Left colon (tissue), 2 donors: ENCODE data around the gene DDAH1. TPM values are rescaled to one million over a fixed set of nuclear protein-coding genes. Genes with fewer than 3 reads are reported as not detected.
A peak's percentile ranks its signal among the peaks of the same experiment; 100 is the strongest.

Experiments used
- ATAC-seq: fragments of 200-7000 bp; cut with Tn5 transposase; one replicate; pipeline ENCODE4 v1.9.1; 2020; ENCODE audit warnings: mild to moderate bottlenecking, moderate library complexity
- DNase-seq, 2 donors: peaks; one replicate each; pipeline ENCODE4 v3.0.0-alpha.2; 2020
- intact Hi-C, 2 donors: fragments of 100-400 bp; cut with DNase I in 1 of 2; cut with micrococcal nuclease in 1 of 2; formaldehyde crosslinking; loops; one replicate each; pipeline versions ENCODE4 v1.11.2 to v1.14.0; 2022; cut with DNase I, micrococcal nuclease
- total RNA-seq, 2 donors: library from RNA; stranded (reverse); fragmentation: NEBNext Ultra II Directional; extraction: Animal tissue kit (Norgen Biotek cat#: 25700); gene quantifications; one replicate each; pipeline ENCODE4 v1.2.1, GENCODE V29; 2021
- donor health status: DM: no; HTN: no; CAD: no.
- donor health status: DM: yes; HTN: yes; CAD: no.

DDAH1 gene
- total RNA-seq, 2 donors from 2014 or later = 88.5 to 93.0 TPM

- no peak for DNase-seq
- intact Hi-C loops = no loop called here
- ATAC-seq = no peak
Observed at GRCh38 chr1:85375493-85375892, 89.5 kb downstream of the DDAH1 start.

- DNase-seq (no peak), ATAC-seq (no peak)
- intact Hi-C loops = no loop called here
Observed at GRCh38 chr1:85374160-85374559, 90.8 kb downstream of the DDAH1 start.

GRCh38 chr1:85373378-85373708 lies 91.6 kb downstream of the DDAH1 start:
- DNase-seq (no peak), ATAC-seq (no peak)
- intact Hi-C loops = no loop called here

- intact Hi-C loops = no loop called here
- ATAC-seq = no peak
- DNase-seq = no peak
Observed at GRCh38 chr1:85372683-85373377, 92.1 kb downstream of the DDAH1 start.

- intact Hi-C loops = no loop called here
- ATAC-seq (peak; percentile 74), DNase-seq (no peak)
Observed at GRCh38 chr1:85371021-85371420, 93.9 kb downstream of the DDAH1 start.

GRCh38 chr1:85368073-85368770 lies 96.7 kb downstream of the DDAH1 start:
- DNase-seq (no peak), ATAC-seq (no peak)
- intact Hi-C loops = no loop called here

GRCh38 chr1:85366391-85367170 lies 98.4 kb downstream of the DDAH1 start:
- DNase-seq = no peak
- no peak for ATAC-seq
- intact Hi-C loops = no loop called here

- DNase-seq (no peak), ATAC-seq (no peak)
- intact Hi-C loops = no loop called here
Observed at GRCh38 chr1:85365851-85366250, 99.1 kb downstream of the DDAH1 start.

- intact Hi-C loops = no loop called here
- no peak for ATAC-seq
Observed at GRCh38 chr1:85363521-85363920, 101.4 kb downstream of the DDAH1 start.

GRCh38 chr1:85363092-85363491 lies 101.9 kb downstream of the DDAH1 start:
- no peak for DNase-seq
- intact Hi-C loops = no loop called here
- no peak for ATAC-seq

More at GRCh38 chr1:85363521-85363920, 101.4 kb downstream of the DDAH1 start:
- no peak for DNase-seq

- intact Hi-C loops = no loop called here
- DNase-seq (no peak), ATAC-seq (no peak)
Observed at GRCh38 chr1:85361606-85362296, 103.2 kb downstream of the DDAH1 start.

GRCh38 chr1:85360730-85361493 lies 104.0 kb downstream of the DDAH1 start:
- intact Hi-C loops = no loop called here
- ATAC-seq = no peak
- no peak for DNase-seq

- intact Hi-C loops = no loop called here
- DNase-seq (no peak), ATAC-seq (no peak)
Observed at GRCh38 chr1:85359874-85360721, 104.9 kb downstream of the DDAH1 start.

- DNase-seq = no peak
- intact Hi-C loops = no loop called here
- no peak for ATAC-seq
Observed at GRCh38 chr1:85358702-85359438, 106.1 kb downstream of the DDAH1 start.

- intact Hi-C loops = no loop called here
- ATAC-seq = no peak
- DNase-seq = no peak
Observed at GRCh38 chr1:85357817-85358216, 107.1 kb downstream of the DDAH1 start.

GRCh38 chr1:85356130-85356529 lies 108.8 kb downstream of the DDAH1 start:
- ATAC-seq = no peak
- DNase-seq = no peak
- intact Hi-C loops = no loop called here

GRCh38 chr1:85352055-85352454 lies 112.9 kb downstream of the DDAH1 start:
- DNase-seq (no peak), ATAC-seq (no peak)
- intact Hi-C loops = no loop called here
